Aorta (tissue), 5 donors: Measurements from ENCODE around the gene TTC16. TPM values are rescaled to one million over a fixed set of nuclear protein-coding genes. Genes with fewer than 3 reads are reported as not detected.

Experiments
- ATAC-seq: fragments of 200-7000 bp; cut with Tn5 transposase; one replicate; pipeline ENCODE4 v1.9.1; 2022; ENCODE audit warnings: moderate library complexity; ENCODE audit not compliant: low FRiP score
- DNase-seq, 2 donors: peaks; one replicate each; pipeline ENCODE4 v3.0.0-alpha.2; 2020
- H3K27ac ChIP-seq, 2 donors: one replicate each; pipeline ENCODE4 v1.5.1; 2013; ENCODE audit warnings: low read length in 2 of 2, mild to moderate bottlenecking in 2 of 2, moderate library complexity in 2 of 2, control low read depth in 1 of 2, inconsistent platforms in 1 of 2, low read depth in 1 of 2
- H3K27me3 ChIP-seq, 2 donors: one replicate each; pipeline ENCODE4 v1.6.1; 2013; ENCODE audit warnings: control low read depth in 1 of 2, low read length in 1 of 2, mild to moderate bottlenecking in 1 of 2, moderate library complexity in 1 of 2; ENCODE audit not compliant: insufficient read depth in 2 of 2, control insufficient read depth in 1 of 2
- H3K36me3 ChIP-seq, 2 donors: one replicate each; pipeline ENCODE4 v1.6.1; 2013; ENCODE audit warnings: control low read depth in 1 of 2, low read length in 1 of 2, mild to moderate bottlenecking in 1 of 2; ENCODE audit not compliant: insufficient read depth in 2 of 2, control insufficient read depth in 1 of 2
- H3K4me1 ChIP-seq, 2 donors: one replicate each; pipeline ENCODE4 v1.6.1; 2013; ENCODE audit warnings: low read length in 2 of 2, control low read depth in 1 of 2, mild to moderate bottlenecking in 1 of 2, moderate library complexity in 1 of 2; ENCODE audit not compliant: insufficient read depth in 2 of 2, control insufficient read depth in 1 of 2
- H3K4me3 ChIP-seq, 2 donors: one replicate each; pipeline ENCODE4 v1.5.1; 2013; ENCODE audit warnings: low read length in 2 of 2, control low read depth in 1 of 2, mild to moderate bottlenecking in 1 of 2
- H3K9me3 ChIP-seq: one replicate; pipeline ENCODE4 v1.6.1; 2013; ENCODE audit warnings: mild to moderate bottlenecking, low read length; ENCODE audit not compliant: control insufficient read depth
- WGBS, 2 donors: extraction: QIAGEN DNeasy Blood & Tissue Kit; methylation state at CpG; one replicate each; pipeline ENCODE4 v1.1.7; 2013; 5-methylcytosine and 5-hydroxymethylcytosine counted together
- intact Hi-C, 2 donors: fragments of 100-400 bp; cut with DNase I; formaldehyde crosslinking; loops; one replicate each; pipeline versions ENCODE4 v1.14.2 to v1.15.0; 2022
- polyA plus RNA-seq, 2 donors: library from polyadenylated mRNA; stranded (reverse); fragments of 200-250 nt; gene quantifications; one replicate each; pipeline ENCODE4 v1.2.3, GENCODE V29; 2013
- total RNA-seq, 2 donors: library from RNA; stranded (reverse); fragmentation: NEBNext Ultra II Directional; extraction: Animal tissue kit (Norgen Biotek cat#: 25700); gene quantifications; one replicate each; pipeline ENCODE4 v1.2.1, GENCODE V29; 2021
- donor health status: healthy with polysubstance abuse.
- donor health status: Bipolar disorder and iron deficiency.
- donor health status: DM: no; HTN: no; CAD: no.
- donor health status: DM: no; HTN: no; CAD: no.
- donor health status: DM: yes; HTN: yes; CAD: no.

Gene TTC16
- total and polyA plus RNA-seq, 4 donors, result 0.16 to 0.30 TPM; not detected in 2

DNA sequence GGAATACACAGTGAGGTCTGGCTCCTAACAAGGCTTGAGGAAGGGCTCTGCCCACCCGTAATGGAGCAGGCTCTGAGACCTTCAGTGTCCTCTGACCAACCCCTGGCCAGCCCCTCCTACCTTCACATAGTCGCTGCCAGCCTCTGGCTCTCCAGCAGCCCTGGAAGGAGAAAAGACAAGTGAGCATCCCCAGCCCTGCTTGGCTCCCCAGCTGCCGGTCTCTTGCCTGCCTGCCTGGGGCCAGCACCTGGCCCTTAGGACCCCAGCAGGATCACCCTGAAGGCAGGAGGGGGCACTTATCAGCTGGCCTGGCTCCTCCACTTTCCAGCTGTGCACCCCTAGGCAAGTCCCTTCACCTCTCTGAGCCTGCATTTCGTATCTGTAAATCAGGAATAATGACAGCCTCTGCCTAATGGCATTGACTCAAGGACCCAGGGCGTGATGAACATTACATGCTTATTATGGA is 45.6 kb downstream of the TTC16 start:
- no peaks in the 10 kb centered on the region for H3K4me1 ChIP-seq
- peak; percentile 8 for ATAC-seq
- no peak overlapping the region for H3K4me3 ChIP-seq

DNA sequence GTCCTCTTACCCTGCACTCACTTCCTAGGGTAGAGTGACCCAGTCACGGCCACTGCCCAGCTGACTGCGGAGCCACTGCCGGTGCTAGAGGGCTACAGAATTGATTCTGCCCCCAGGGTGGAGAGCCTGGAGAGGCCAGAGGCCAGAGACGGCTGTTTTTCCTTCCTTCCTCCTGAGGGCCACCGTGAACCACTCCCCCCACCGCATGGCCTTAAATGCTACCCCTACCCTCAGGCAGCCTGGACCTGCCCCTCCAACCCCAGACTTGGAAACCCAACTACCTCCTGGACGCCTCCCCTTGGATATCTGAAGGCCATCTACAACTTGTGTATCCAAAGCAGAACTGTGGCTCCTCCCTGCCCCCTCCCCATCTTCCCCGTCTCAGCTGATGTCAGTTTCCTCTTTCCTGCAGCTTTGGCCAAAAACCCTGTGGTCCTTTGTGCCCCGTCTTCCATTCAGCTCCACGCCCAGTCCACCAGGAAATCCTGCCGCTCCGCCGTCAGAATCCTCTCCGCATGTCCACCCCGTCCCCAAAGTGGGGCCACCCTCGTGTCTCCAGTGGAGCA is 46.3 kb downstream of the TTC16 start:
- no peak overlapping the region for H3K27ac ChIP-seq
- no peaks in the 10 kb centered on the region for H3K27me3 ChIP-seq
- WGBS, 2 donors, result 58 to 62% methylated on average over 16 of the region's 16 CpGs
- H3K36me3 ChIP-seq, result no peaks in the 10 kb centered on the region
- intact Hi-C loops, result no loop called here
- ATAC-seq (peak; percentile 57), DNase-seq (peak; percentile 76 to 80)
- H3K4me3 ChIP-seq, result no peak overlapping the region
- H3K4me1 ChIP-seq, result no peaks in the 10 kb centered on the region
- H3K9me3 ChIP-seq, result no peaks in the 10 kb centered on the region

More for the DNA sequence above, 45.6 kb downstream of the TTC16 start:
- intact Hi-C loops, result no loop called here
- H3K27me3 ChIP-seq, result no peaks in the 10 kb centered on the region
- no peak overlapping the region for H3K27ac ChIP-seq
- 67 to 73% methylated on average over 5 of the region's 5 CpGs for WGBS, 2 donors
- H3K36me3 ChIP-seq, result no peaks in the 10 kb centered on the region
- H3K9me3 ChIP-seq, result no peaks in the 10 kb centered on the region
- DNase-seq, result no peak

DNA sequence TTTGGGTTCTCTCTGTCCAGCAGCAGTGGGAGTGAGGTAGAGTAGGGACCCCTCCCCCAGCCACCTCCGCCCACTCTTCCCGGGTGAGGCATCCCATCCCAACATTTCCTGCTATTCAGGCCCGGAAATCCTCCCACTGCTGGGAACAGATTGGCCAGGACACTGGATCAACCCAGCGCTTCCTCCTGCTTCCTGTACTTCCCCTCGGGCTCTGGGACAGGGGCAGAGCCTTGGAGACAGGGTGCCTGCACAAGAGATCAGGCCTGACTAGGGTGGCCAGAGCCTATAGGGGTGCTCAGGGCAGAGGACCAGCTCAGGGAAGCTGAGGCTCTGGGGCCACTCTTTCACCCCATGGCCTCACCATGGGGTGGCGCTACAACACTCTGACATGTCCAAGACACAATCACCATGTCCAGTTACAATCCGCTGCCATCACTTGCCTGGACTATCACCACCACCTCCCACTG is 48.1 kb downstream of the TTC16 start:
- 59 to 64% methylated on average over 7 of the region's 7 CpGs for WGBS, 2 donors
- Histone ChIP-seq H3K4me3 (no peak overlapping the region), H3K27ac (no peak overlapping the region), H3K36me3 (no peaks in the 10 kb centered on the region), H3K4me1 (no peaks in the 10 kb centered on the region), H3K27me3 (no peaks in the 10 kb centered on the region), H3K9me3 (no peaks in the 10 kb centered on the region)
- intact Hi-C loops, result no loop called here
- DNase-seq (peak in 1 of 2 donors; percentile 80), ATAC-seq (peak; percentile 49)

DNA sequence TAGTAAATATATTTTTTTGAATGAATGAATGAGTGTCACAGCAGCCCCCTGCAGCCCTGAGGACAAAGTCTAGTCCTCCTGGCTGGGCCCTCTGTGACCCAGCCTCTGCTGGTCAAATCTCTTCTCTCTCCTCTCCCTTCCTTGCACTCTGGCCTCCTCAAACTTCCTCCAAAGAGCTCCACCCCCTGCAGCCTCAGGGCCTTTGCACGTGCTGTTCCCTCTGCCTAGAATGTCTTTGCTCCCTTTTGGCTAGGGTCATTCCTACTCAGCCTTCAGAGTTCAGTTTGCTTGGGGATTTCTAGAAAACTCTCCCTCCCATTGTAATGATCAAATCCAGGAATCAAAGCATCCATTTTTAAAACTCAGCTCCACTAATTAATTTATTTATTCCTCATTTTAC is 49.5 kb downstream of the TTC16 start:
- Histone ChIP-seq H3K36me3 (no peaks in the 10 kb centered on the region), H3K27ac (no peak overlapping the region), H3K9me3 (no peaks in the 10 kb centered on the region), H3K27me3 (no peaks in the 10 kb centered on the region), H3K4me1 (no peaks in the 10 kb centered on the region), H3K4me3 (no peak overlapping the region)
- DNase-seq (no peak), ATAC-seq (no peak)
- WGBS, 2 donors, result 92 to 96% methylated on average over 1 of the region's 1 CpG
- intact Hi-C loops, result no loop called here

DNA sequence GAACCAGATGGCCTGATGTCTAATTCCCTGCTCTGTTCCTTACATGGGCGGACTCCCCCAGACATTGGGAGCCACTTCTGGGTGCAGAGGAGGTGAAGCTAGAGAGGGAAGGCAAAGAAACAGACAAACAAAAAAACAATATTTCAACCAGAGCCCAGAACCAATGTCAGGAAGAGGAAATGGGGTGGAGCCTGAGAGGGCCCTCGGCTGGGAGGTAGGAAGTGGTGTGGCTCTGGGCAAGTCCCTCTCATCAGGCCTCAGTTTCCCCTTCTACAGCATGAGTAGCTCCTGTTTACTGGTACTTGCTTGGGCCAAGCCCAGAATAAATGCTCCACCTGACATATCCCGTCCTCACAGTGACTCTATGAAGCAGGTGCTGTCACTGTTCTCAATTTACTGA is 51.5 kb downstream of the TTC16 start:
- Histone ChIP-seq H3K27ac (no peak overlapping the region), H3K27me3 (no peaks in the 10 kb centered on the region), H3K36me3 (no peaks in the 10 kb centered on the region), H3K9me3 (no peaks in the 10 kb centered on the region), H3K4me1 (no peaks in the 10 kb centered on the region), H3K4me3 (no peak overlapping the region)
- ATAC-seq, result no peak
- no peak for DNase-seq
- WGBS, 2 donors, result 82 to 83% methylated on average over 3 of the region's 3 CpGs
- intact Hi-C loops, result no loop called here

DNA sequence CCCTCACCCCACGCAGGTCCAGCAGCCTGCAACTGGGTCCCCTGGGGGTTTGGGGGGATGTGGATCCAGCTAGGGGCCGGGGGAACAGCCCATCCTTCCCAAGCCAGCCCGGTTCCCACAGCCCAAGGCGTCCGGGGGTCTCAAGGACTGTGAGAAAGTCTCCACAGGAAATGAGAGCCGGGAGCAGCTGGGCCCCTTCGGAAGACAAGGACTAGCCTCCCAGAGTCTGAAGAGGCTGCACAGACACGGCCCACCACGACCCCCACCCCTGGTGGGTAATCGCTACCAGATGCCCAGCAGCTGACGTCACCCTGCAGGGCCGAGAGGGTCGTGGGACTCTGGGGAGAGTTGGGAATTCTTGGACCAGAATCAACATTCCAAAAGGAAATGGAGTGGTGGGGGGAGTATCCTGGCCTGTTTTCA is 52.0 kb downstream of the TTC16 start:
- Histone ChIP-seq H3K4me3 (no peak overlapping the region), H3K4me1 (no peaks in the 10 kb centered on the region), H3K27ac (no peak overlapping the region), H3K27me3 (no peaks in the 10 kb centered on the region), H3K36me3 (no peaks in the 10 kb centered on the region), H3K9me3 (no peaks in the 10 kb centered on the region)
- DNase-seq (no peak), ATAC-seq (no peak)
- intact Hi-C loops, result no loop called here
- 39 to 42% methylated on average over 13 of the region's 13 CpGs for WGBS, 2 donors

DNA sequence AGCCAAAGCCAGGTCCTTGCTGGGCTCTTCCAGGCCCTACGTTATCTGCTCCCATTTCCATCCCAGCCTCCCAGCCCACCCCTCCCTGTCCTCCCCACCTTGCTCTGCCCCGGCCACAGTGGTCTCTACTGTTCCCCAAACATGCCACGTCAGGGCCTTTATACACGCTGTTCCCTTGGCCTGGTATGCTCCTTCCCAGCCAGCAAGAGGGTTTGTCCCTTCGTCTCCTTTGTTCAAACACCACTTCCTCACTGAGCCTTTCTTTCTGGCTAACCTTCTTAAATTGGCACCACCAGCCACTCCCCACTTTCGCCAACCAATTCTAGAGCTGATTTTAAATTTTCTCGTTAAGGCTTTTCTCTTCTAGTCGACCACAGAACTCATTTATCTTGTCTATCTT is 52.8 kb downstream of the TTC16 start:
- 85 to 88% methylated on average over 8 of the region's 8 CpGs for WGBS, 2 donors
- no peak overlapping the region for H3K4me3 ChIP-seq
- ATAC-seq (no peak), DNase-seq (no peak)
- H3K27ac ChIP-seq, result no peak overlapping the region
- H3K36me3 ChIP-seq, result no peaks in the 10 kb centered on the region
- H3K9me3 ChIP-seq, result no peaks in the 10 kb centered on the region
- H3K4me1 ChIP-seq, result no peaks in the 10 kb centered on the region
- intact Hi-C loops, result no loop called here
- H3K27me3 ChIP-seq, result no peaks in the 10 kb centered on the region

DNA sequence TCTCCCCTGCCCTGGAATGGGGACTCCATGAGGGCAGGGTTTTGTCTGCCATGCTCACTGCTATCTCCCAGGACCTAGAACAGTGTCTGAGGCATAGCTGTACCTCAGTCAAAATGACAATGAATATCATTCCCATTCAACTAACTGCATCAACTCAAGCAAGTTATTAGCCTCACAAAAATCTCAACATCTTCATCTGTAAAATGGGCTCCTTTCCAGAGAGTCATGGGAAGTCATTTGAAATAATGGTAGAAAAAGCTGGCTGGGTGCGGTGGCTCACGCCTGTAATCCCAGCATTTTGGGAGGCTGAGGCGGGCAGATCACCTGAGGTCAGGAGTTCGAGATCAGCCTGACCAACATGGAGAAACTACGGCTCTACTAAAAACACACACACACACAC is 53.2 kb downstream of the TTC16 start:
- DNase-seq, result no peak

DNA sequence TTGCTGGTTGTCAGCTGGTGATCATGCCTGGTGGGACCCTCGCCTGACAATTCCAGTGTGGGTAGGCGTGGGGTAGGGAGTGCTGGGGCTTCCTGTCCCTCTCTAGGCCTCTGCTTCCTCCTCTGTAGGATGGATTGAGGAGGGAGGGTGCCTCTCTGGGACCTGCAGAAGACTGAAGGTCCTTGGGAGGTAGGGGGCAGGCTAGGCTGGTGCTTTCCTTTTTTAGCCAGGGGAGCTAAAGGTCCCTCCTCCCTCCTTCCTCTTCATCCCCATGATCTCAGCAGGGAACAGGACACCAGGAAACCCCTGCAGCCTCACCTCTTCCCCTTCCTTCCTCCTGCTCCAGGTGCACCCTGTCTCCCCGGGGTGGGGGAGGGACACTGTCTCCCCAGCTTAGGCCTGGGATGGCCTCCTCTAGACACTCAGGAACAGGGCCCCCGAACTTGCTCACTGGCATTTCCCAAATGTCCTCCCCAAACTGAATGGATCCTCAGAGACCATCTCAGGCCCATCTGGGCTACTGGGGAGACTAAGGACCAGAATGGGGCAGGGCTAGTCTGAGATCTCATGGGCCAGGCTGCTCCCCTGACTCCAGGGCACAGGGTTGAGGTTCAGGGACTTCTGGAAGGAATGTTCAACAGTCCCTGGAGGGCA is 54.2 kb downstream of the TTC16 start:
- WGBS, 2 donors, result 83 to 91% methylated on average over 4 of the region's 4 CpGs
- H3K36me3 ChIP-seq, result no peaks in the 10 kb centered on the region
- no peak for ATAC-seq
- no peak overlapping the region for H3K4me3 ChIP-seq
- intact Hi-C loops, result no loop called here
- no peaks in the 10 kb centered on the region for H3K27me3 ChIP-seq
- no peaks in the 10 kb centered on the region for H3K4me1 ChIP-seq
- no peaks in the 10 kb centered on the region for H3K9me3 ChIP-seq
- no peak for DNase-seq
- H3K27ac ChIP-seq, result no peak overlapping the region

More for the DNA sequence above, 53.2 kb downstream of the TTC16 start:
- Histone ChIP-seq H3K9me3 (no peaks in the 10 kb centered on the region), H3K36me3 (no peaks in the 10 kb centered on the region), H3K4me1 (no peaks in the 10 kb centered on the region), H3K4me3 (no peak overlapping the region), H3K27me3 (no peaks in the 10 kb centered on the region), H3K27ac (no peak overlapping the region)
- ATAC-seq, result no peak
- 93 to 98% methylated on average over 5 of the region's 5 CpGs for WGBS, 2 donors
- intact Hi-C loops, result no loop called here
